PC-3 (cell line): ENCODE data around the gene CBFA2T3. TPM values are rescaled to one million over a fixed set of nuclear protein-coding genes. Genes with fewer than 3 reads are reported as not detected.

Source experiments
- ATAC-seq: fragments of 200-7000 bp; cut with Tn5 transposase; 2 replicates; pipeline ENCODE4 v1.9.1; 2020; ENCODE audit warnings: mild to moderate bottlenecking, moderate library complexity
- BruUV-seq: library from RNA; stranded (reverse); fragments of 400-500 nt; replicated peaks from 2 replicates; lab custom pipeline; 2021; lab: Mats Ljungman, UMichigan
- CTCF ChIA-PET: fragments of 300-600 bp; sonication (Branson Sonifier 250); formaldehyde crosslinking; loops from one replicate; lab custom pipeline; 2022; ENCODE audit warnings: antibody characterized with exemption; lab: Charles Lee
- POLR2A ChIA-PET: fragments of 300-600 bp; sonication (Branson Sonifier 250); formaldehyde crosslinking; loops from one replicate; lab custom pipeline; 2022; ENCODE audit warnings: antibody characterized with exemption; ENCODE audit not compliant: unreplicated experiment; lab: Charles Lee
- DNase-seq: peaks from one replicate; pipeline ENCODE4 v3.0.0-alpha.2; 2015
- H2AFZ ChIP-seq: fragments of 300-600 bp; sonication (generic); 2 replicates; pipeline ENCODE4 v1.6.0; 2016; ENCODE audit warnings: antibody characterized with exemption, low read length
- H3F3A ChIP-seq: fragments of 300-600 bp; sonication (generic); one replicate; pipeline ENCODE4 v1.6.0; 2017; ENCODE audit warnings: antibody characterized with exemption, low read length, control low read depth, mild to moderate bottlenecking; ENCODE audit not compliant: unreplicated experiment
- H3K27ac ChIP-seq: fragments of 300-600 bp; sonication (generic); 2 replicates; pipeline ENCODE4 v1.5.1; 2016; ENCODE audit warnings: mild to moderate bottlenecking, low read length
- H3K27me3 ChIP-seq: fragments of 300-600 bp; sonication (generic); 2 replicates; pipeline ENCODE4 v1.6.1; 2016; ENCODE audit warnings: low read length, mixed read lengths
- H3K36me3 ChIP-seq: fragments of 300-600 bp; sonication (generic); 2 replicates; pipeline ENCODE4 v1.6.1; 2016; ENCODE audit warnings: low read depth, mixed run types, low read length, mixed read lengths
- H3K4me1 ChIP-seq: fragments of 300-600 bp; sonication (generic); 2 replicates; pipeline ENCODE4 v1.5.1; 2016; ENCODE audit warnings: low read length; ENCODE audit not compliant: insufficient read depth
- H3K4me2 ChIP-seq: fragments of 300-600 bp; sonication (generic); 2 replicates; pipeline ENCODE4 v1.6.0; 2016; ENCODE audit warnings: low read length
- H3K4me3 ChIP-seq: fragments of 300-600 bp; sonication (generic); 2 replicates; pipeline ENCODE4 v1.5.1; 2016; ENCODE audit warnings: mild to moderate bottlenecking, low read length, mixed read lengths
- H3K79me2 ChIP-seq: fragments of 300-600 bp; sonication (generic); 2 replicates; pipeline ENCODE4 v1.6.1; 2017; ENCODE audit warnings: low read length, mixed read lengths
- H3K9ac ChIP-seq: fragments of 300-600 bp; sonication (generic); 2 replicates; pipeline ENCODE4 v1.6.0; 2016; ENCODE audit warnings: mild to moderate bottlenecking, low read length
- H3K9me2 ChIP-seq: fragments of 300-600 bp; sonication (generic); replicated peaks from 2 replicates; pipeline ENCODE4 v1.6.1; 2016; ENCODE audit warnings: mixed run types, low read length, mixed read lengths
- H3K9me3 ChIP-seq: fragments of 300-600 bp; sonication (generic); 2 replicates; pipeline ENCODE4 v1.6.1; 2016; ENCODE audit warnings: low read length, mixed read lengths
- H4K20me1 ChIP-seq: fragments of 300-600 bp; sonication (generic); 2 replicates; pipeline ENCODE4 v1.6.1; 2016; ENCODE audit warnings: low read length, mixed read lengths
- CTCF ChIP-seq: fragments of 300-600 bp; sonication (generic); conservative IDR thresholded peaks from 2 replicates; pipeline ENCODE4 v1.5.1; 2017; ENCODE audit warnings: antibody characterized with exemption, low read depth, mild to moderate bottlenecking, low read length
- EZH2 ChIP-seq: fragments of 300-600 bp; sonication (generic); IDR thresholded peaks from one replicate; pipeline ENCODE4 v1.6.1; 2017; ENCODE audit warnings: antibody characterized with exemption, mild to moderate bottlenecking, low read length; ENCODE audit not compliant: unreplicated experiment
- EZH2phosphoT487 ChIP-seq: fragments of 300-600 bp; sonication (generic); IDR thresholded peaks from 2 replicates; pipeline ENCODE4 v1.6.1; 2018; ENCODE audit warnings: mild to moderate bottlenecking, antibody characterized with exemption, low read length, borderline replicate concordance
- intact Hi-C: fragments of 100-400 bp; cut with micrococcal nuclease; formaldehyde crosslinking; loops from 2 replicates; pipeline ENCODE4 v1.9.0; 2023
- total RNA-seq: library from RNA; depleted of rRNA; stranded (reverse); fragments of >200 nt; gene quantifications from 2 replicates; pipeline ENCODE4 v1.2.3, GENCODE V29; 2014

The CBFA2T3 gene
- total RNA-seq, 1 experiment from 2014 or later: not detected

DNA sequence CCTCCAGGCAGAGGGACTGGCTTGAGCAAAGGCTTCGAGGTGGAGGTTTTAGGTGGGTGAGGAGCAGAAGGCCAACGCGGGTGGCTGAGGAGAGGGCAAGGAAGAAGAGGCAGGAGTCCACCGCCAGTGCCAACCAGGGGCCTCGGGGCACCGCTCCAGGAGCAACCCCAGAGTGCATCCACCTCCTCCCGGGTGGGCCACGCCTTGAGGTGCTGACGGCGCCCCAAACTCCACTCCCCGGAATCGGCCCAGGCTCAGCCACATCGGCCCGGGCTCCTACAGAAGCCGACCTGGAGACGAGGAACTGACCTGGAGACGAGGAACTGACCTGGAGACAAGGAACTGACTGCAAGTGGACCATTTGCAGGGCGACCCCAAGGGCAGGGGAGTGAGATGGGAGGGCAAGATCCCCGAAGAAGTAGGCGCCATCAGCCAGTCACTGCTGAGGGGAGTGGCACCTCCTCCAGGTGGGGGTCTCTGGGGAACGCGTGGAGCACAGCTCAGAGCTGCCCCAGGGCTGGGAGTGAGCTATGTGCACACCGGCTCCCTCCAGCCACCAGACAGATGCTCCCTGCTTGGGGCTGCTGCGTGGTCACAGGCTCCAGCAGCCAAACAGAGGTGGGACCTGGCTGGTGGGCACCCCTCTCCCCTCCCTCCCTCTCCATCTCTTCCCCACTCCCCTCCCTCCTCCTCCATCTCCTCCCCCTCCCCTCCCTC is 29.2 kb upstream of the CBFA2T3 start:
- H3K4me2 ChIP-seq: no peak overlapping the region
- TF ChIP-seq EZH2phosphoT487 (no peak), CTCF (no peak), EZH2 (no peak)
- DNase-seq (no peak), ATAC-seq (no peak)
- H3K9me2 ChIP-seq: no peaks in the 10 kb centered on the region
- intact Hi-C loops: no loop called here
- H3F3A ChIP-seq: no peaks in the 10 kb centered on the region
- H3K4me1 ChIP-seq: no peaks in the 10 kb centered on the region
- no peak overlapping the region for H3K9ac ChIP-seq
- no peaks in the 10 kb centered on the region for H3K9me3 ChIP-seq
- H3K4me3 ChIP-seq: no peak overlapping the region
- no peak overlapping the region for H2AFZ ChIP-seq
- no TSS peak for BruUV-seq
- peaks cover 13% of the 10 kb centered on the region for H3K27me3 ChIP-seq
- POLR2A ChIA-PET: no interaction called here
- H4K20me1 ChIP-seq: no peaks in the 10 kb centered on the region
- H3K36me3 ChIP-seq: no peaks in the 10 kb centered on the region
- no peaks in the 10 kb centered on the region for H3K79me2 ChIP-seq
- H3K27ac ChIP-seq: no peak overlapping the region
- CTCF ChIA-PET: no interaction called here

GRCh38 chr16:89005201-89006035 is 28.4 kb upstream of the CBFA2T3 start:
- POLR2A ChIA-PET: no interaction called here
- TF ChIP-seq CTCF (no peak), EZH2phosphoT487 (no peak), EZH2 (no peak)
- CTCF ChIA-PET: no interaction called here

More at GRCh38 chr16:89005201-89006035, 28.4 kb upstream of the CBFA2T3 start:
- DNase-seq: no peak
- Histone ChIP-seq H3K9me3 (no peaks in the 10 kb centered on the region), H3K4me2 (no peak overlapping the region), H3K4me1 (no peaks in the 10 kb centered on the region), H3K9ac (no peak overlapping the region), H4K20me1 (no peaks in the 10 kb centered on the region), H3K27ac (no peak overlapping the region), H3K27me3 (peaks cover 13% of the 10 kb centered on the region), H3F3A (no peaks in the 10 kb centered on the region), H3K79me2 (no peaks in the 10 kb centered on the region), H3K36me3 (no peaks in the 10 kb centered on the region), H3K4me3 (no peak overlapping the region), H3K9me2 (no peaks in the 10 kb centered on the region), H2AFZ (no peak overlapping the region)
- no TSS peak for BruUV-seq
- intact Hi-C loops: no loop called here
- ATAC-seq: no peak
